H9 (cell line): ENCODE measurements around the gene SSH3. TPM values are rescaled to one million over a fixed set of nuclear protein-coding genes. Genes with fewer than 3 reads are reported as not detected.

ENCODE experiments used
- DNase-seq: peaks from one replicate; pipeline ENCODE4 v3.0.0-alpha.2; 2017
- H2AFZ ChIP-seq: one replicate; pipeline ENCODE4 v1.6.1; 2013; ENCODE audit warnings: mild to moderate bottlenecking, low read length, control low read depth, moderate library complexity
- H2AK5ac ChIP-seq: 2 replicates; pipeline ENCODE4 v1.6.1; 2013; ENCODE audit warnings: low read length, control low read depth, mixed read lengths; ENCODE audit not compliant: insufficient read length
- H2BK120ac ChIP-seq: one replicate; pipeline ENCODE4 v1.6.1; 2013; ENCODE audit warnings: low read depth, mild to moderate bottlenecking, low read length, control low read depth, inconsistent platforms; ENCODE audit not compliant: poor library complexity, severe bottlenecking
- H2BK12ac ChIP-seq: 2 replicates; pipeline ENCODE4 v1.6.1; 2013; ENCODE audit warnings: low read length, control low read depth, mixed read lengths, low read depth; ENCODE audit not compliant: insufficient read length
- H2BK15ac ChIP-seq: 2 replicates; pipeline ENCODE4 v1.6.1; 2013; ENCODE audit warnings: low read depth, low read length, control low read depth
- H2BK20ac ChIP-seq: one replicate; pipeline ENCODE4 v1.6.1; 2013; ENCODE audit warnings: low read depth, mild to moderate bottlenecking, low read length, control low read depth, inconsistent platforms; ENCODE audit not compliant: poor library complexity, severe bottlenecking
- H2BK5ac ChIP-seq: 2 replicates; pipeline ENCODE4 v1.6.1; 2013; ENCODE audit warnings: low read length, control low read depth, mixed read lengths; ENCODE audit not compliant: insufficient read length
- H3K14ac ChIP-seq: 2 replicates; pipeline ENCODE4 v1.6.1; 2013; ENCODE audit warnings: low read length, control low read depth; ENCODE audit not compliant: insufficient read depth
- H3K18ac ChIP-seq: 2 replicates; pipeline ENCODE4 v1.6.1; 2013; ENCODE audit warnings: low read depth, mild to moderate bottlenecking, mixed read lengths, low read length, control low read depth; ENCODE audit not compliant: insufficient read length
- H3K23ac ChIP-seq: 2 replicates; pipeline ENCODE4 v1.6.1; 2013; ENCODE audit warnings: low read length, control low read depth, mixed read lengths, low read depth; ENCODE audit not compliant: insufficient read length
- H3K23me2 ChIP-seq: 2 replicates; pipeline ENCODE4 v1.6.1; 2013; ENCODE audit warnings: low read depth, mild to moderate bottlenecking, mixed read lengths, low read length, control low read depth; ENCODE audit not compliant: insufficient read length, poor library complexity, severe bottlenecking
- H3K27ac ChIP-seq: 2 replicates; pipeline ENCODE4 v1.5.1; 2013; ENCODE audit warnings: low read length, control low read depth, mixed read lengths, low read depth; ENCODE audit not compliant: insufficient read length
- H3K27me3 ChIP-seq: 2 replicates; pipeline ENCODE4 v1.6.1; 2013; ENCODE audit warnings: low read length, control low read depth, inconsistent platforms; ENCODE audit not compliant: insufficient read depth
- H3K4ac ChIP-seq: 2 replicates; pipeline ENCODE4 v1.6.1; 2013; ENCODE audit warnings: low read depth, mild to moderate bottlenecking, control low read depth, inconsistent platforms, low read length, moderate library complexity
- H3K4me1 ChIP-seq: 2 replicates; pipeline ENCODE4 v1.6.1; 2013; ENCODE audit warnings: low read length, control low read depth, inconsistent platforms; ENCODE audit not compliant: insufficient read depth
- H3K4me2 ChIP-seq: 2 replicates; pipeline ENCODE4 v1.6.1; 2013; ENCODE audit warnings: low read length, control low read depth, mixed read lengths; ENCODE audit not compliant: insufficient read length, insufficient read depth
- H3K56ac ChIP-seq: 2 replicates; pipeline ENCODE4 v1.6.1; 2013; ENCODE audit warnings: low read depth, mild to moderate bottlenecking, mixed read lengths, low read length, control low read depth; ENCODE audit not compliant: insufficient read length
- H3K79me1 ChIP-seq: 2 replicates; pipeline ENCODE4 v1.6.1; 2013; ENCODE audit warnings: low read depth, mild to moderate bottlenecking, moderate library complexity, low read length, control low read depth, inconsistent platforms; ENCODE audit not compliant: insufficient read depth, poor library complexity, severe bottlenecking
- H3K79me2 ChIP-seq: 2 replicates; pipeline ENCODE4 v1.6.1; 2013; ENCODE audit warnings: low read length, control low read depth, inconsistent platforms; ENCODE audit not compliant: insufficient read depth
- H3K9ac ChIP-seq: 2 replicates; pipeline ENCODE4 v1.6.1; 2013; ENCODE audit warnings: low read length, control low read depth, mixed read lengths; ENCODE audit not compliant: insufficient read length; ENCODE audit errors: extremely low read depth
- H3K9me3 ChIP-seq: one replicate; pipeline ENCODE4 v1.6.1; 2013; ENCODE audit warnings: low read depth, low read length, inconsistent platforms; ENCODE audit not compliant: control insufficient read depth
- H3T11ph ChIP-seq: one replicate; pipeline ENCODE4 v1.6.1; 2013; ENCODE audit warnings: mild to moderate bottlenecking, low read length, control low read depth, inconsistent platforms
- H4K20me1 ChIP-seq: one replicate; pipeline ENCODE4 v1.6.1; 2013; ENCODE audit not compliant: control insufficient read depth, insufficient read length, insufficient read depth
- H4K5ac ChIP-seq: 2 replicates; pipeline ENCODE4 v1.6.1; 2013; ENCODE audit warnings: low read depth, mild to moderate bottlenecking, mixed read lengths, low read length, control low read depth; ENCODE audit not compliant: insufficient read length
- H4K8ac ChIP-seq: replicated peaks from 2 replicates; pipeline ENCODE4 v1.6.1; 2013; ENCODE audit warnings: low read length, control low read depth, mixed read lengths, low read depth; ENCODE audit not compliant: insufficient read length
- H4K91ac ChIP-seq: 2 replicates; pipeline ENCODE4 v1.6.1; 2013; ENCODE audit warnings: low read depth, mild to moderate bottlenecking, moderate library complexity, mixed read lengths, low read length, control low read depth; ENCODE audit not compliant: insufficient read length
- H3K27ac Mint-ChIP-seq, 3 experiments: 2 replicates in 2 of 3; 3 replicates in 1 of 3; pipeline ENCODE4 v1.8.0; 2020 to 2021; ENCODE audit warnings: mixed read lengths in 3 of 3, mild to moderate bottlenecking in 1 of 3, moderate library complexity in 1 of 3
- H3K27me3 Mint-ChIP-seq: 2 replicates; pipeline ENCODE4 v1.8.0; 2021; ENCODE audit warnings: low read depth, mild to moderate bottlenecking, moderate library complexity, mixed read lengths
- H3K36me3 Mint-ChIP-seq, 3 experiments: 2 replicates in 2 of 3; 3 replicates in 1 of 3; pipeline ENCODE4 v1.8.0; 2020 to 2021; ENCODE audit warnings: low read depth in 3 of 3, mixed read lengths in 3 of 3; ENCODE audit not compliant: insufficient read depth in 1 of 3
- H3K4me1 Mint-ChIP-seq, 2 experiments: 2 replicates each; pipeline ENCODE4 v1.8.0; 2020; ENCODE audit warnings: mixed read lengths in 2 of 2
- H3K4me3 Mint-ChIP-seq, 2 experiments: 2 replicates in 1 of 2; 3 replicates in 1 of 2; pipeline ENCODE4 v1.8.0; 2020 to 2021; ENCODE audit warnings: mild to moderate bottlenecking in 2 of 2, mixed read lengths in 2 of 2, moderate library complexity in 1 of 2
- H3K9me3 Mint-ChIP-seq, 2 experiments: 2 replicates in 1 of 2; 3 replicates in 1 of 2; pipeline ENCODE4 v1.8.0; 2020; ENCODE audit warnings: mild to moderate bottlenecking in 2 of 2, mixed read lengths in 2 of 2, moderate library complexity in 1 of 2
- WGBS: extraction: QIAGEN DNeasy Blood & Tissue Kit; methylation state at CpG from one replicate; pipeline ENCODE4 v1.1.7; 2013; ENCODE audit warnings: missing lambda C conversion rate, low lambda C conversion rate, mixed read lengths; ENCODE audit not compliant: insufficient read length; ENCODE audit errors: extremely low coverage; 5-methylcytosine and 5-hydroxymethylcytosine counted together
- total RNA-seq: library from RNA; stranded (reverse); gene quantifications from 2 replicates; pipeline ENCODE4 v1.2.1, GENCODE V29; 2021
- TF ChIP-seq, protein P1 (sequence below): fragments of 200-600 bp; sonication (generic); conservative IDR thresholded peaks from 3 replicates; pipeline ENCODE4 v1.8.0; 2021; ENCODE audit warnings: antibody characterized with exemption, mild to moderate bottlenecking

Gene SSH3
- total RNA-seq, 1 experiment from 2014 or later, result 42.2 TPM

DNA sequence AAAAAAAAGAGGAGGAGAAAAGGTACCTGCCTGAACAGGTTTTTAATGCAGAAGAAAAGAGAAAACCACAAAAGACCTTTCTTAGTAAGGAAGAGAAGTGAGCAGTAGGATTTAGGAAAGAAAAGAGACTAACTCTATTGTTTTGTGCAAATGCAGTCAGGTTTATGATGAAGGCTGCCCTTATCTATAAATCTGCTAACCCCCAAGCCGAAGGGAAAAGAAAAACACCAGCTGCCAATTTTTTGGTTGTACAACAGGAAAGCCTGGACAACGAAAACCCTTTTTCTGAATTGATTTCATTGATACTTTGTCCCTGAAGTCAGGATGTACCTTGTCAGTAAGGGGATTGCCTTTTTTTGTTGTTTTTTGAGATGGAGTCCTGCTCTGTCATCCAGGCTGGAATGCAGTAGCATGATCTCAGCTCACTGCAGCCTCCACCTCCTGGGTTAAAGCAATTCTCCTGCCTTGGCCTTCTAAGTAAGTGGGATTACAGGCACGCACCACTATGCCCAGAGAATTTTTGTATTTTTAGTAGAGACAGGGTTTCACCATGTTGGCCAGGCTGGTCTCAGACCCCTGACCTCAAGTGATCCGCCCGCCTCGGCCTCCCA is 28.9 kb downstream of the SSH3 start:
- Mint-ChIP-seq H3K4me3 (no peak overlapping the region), H3K27me3 (no peaks in the 10 kb centered on the region; the same call in 1 of the 2 replicates), H3K4me1 (no peaks in the 10 kb centered on the region), H3K36me3 (no peaks in the 10 kb centered on the region), H3K9me3 (no peaks in the 10 kb centered on the region), H3K27ac (peak overlapping the region in 1 of 3 experiments; percentile 16; a peak in 1 of 7 replicates)
- no peak overlapping the region for H2BK15ac ChIP-seq
- no peak overlapping the region for H3K4me2 ChIP-seq
- no peak overlapping the region for H3T11ph ChIP-seq
- H4K20me1 ChIP-seq, result no peaks in the 10 kb centered on the region
- no peak overlapping the region for H4K8ac ChIP-seq
- no peaks in the 10 kb centered on the region for H3K23me2 ChIP-seq
- H2AFZ ChIP-seq, result no peak overlapping the region
- H3K9me3 ChIP-seq, result no peaks in the 10 kb centered on the region
- TF ChIP-seq, protein P1, sequence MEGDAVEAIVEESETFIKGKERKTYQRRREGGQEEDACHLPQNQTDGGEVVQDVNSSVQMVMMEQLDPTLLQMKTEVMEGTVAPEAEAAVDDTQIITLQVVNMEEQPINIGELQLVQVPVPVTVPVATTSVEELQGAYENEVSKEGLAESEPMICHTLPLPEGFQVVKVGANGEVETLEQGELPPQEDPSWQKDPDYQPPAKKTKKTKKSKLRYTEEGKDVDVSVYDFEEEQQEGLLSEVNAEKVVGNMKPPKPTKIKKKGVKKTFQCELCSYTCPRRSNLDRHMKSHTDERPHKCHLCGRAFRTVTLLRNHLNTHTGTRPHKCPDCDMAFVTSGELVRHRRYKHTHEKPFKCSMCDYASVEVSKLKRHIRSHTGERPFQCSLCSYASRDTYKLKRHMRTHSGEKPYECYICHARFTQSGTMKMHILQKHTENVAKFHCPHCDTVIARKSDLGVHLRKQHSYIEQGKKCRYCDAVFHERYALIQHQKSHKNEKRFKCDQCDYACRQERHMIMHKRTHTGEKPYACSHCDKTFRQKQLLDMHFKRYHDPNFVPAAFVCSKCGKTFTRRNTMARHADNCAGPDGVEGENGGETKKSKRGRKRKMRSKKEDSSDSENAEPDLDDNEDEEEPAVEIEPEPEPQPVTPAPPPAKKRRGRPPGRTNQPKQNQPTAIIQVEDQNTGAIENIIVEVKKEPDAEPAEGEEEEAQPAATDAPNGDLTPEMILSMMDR, result no peak
- no peak overlapping the region for H3K14ac ChIP-seq
- no peak overlapping the region for H3K4ac ChIP-seq
- H3K23ac ChIP-seq, result no peak overlapping the region
- H2BK120ac ChIP-seq, result no peak overlapping the region
- no peak overlapping the region for H3K9ac ChIP-seq
- H2BK12ac ChIP-seq, result no peak overlapping the region
- no CpG with 5 or more reads among the region's 6 CpGs for WGBS
- no peak for DNase-seq
- H2AK5ac ChIP-seq, result no peak overlapping the region
- H2BK5ac ChIP-seq, result no peak overlapping the region
- no peak overlapping the region for H2BK20ac ChIP-seq
- no peaks in the 10 kb centered on the region for H3K79me1 ChIP-seq
- no peak overlapping the region for H3K27ac ChIP-seq
- H3K56ac ChIP-seq, result no peak overlapping the region
- H3K18ac ChIP-seq, result no peak overlapping the region
- H3K27me3 ChIP-seq, result no peaks in the 10 kb centered on the region
- no peak overlapping the region for H4K5ac ChIP-seq
- H3K4me1 ChIP-seq, result no peaks in the 10 kb centered on the region
- no peak overlapping the region for H4K91ac ChIP-seq
- H3K79me2 ChIP-seq, result no peaks in the 10 kb centered on the region
